Smooth muscle cell (in vitro differentiated cells): ENCODE data around the gene MAML2. TPM values are rescaled to one million over a fixed set of nuclear protein-coding genes. Genes with fewer than 3 reads are reported as not detected.
A peak's percentile ranks its signal among the peaks of the same experiment; 100 is the strongest.

ENCODE experiments used
- DNase-seq: peaks from one replicate; lab custom pipeline; 2025; ENCODE audit not compliant: unreplicated experiment; lab: John Stamatoyannopoulos, UW
- H2AFZ ChIP-seq: fragments of 200-600 bp; sonication (generic); 2 replicates; pipeline ENCODE4 v1.6.0; 2016; ENCODE audit warnings: antibody characterized with exemption, low read depth, mild to moderate bottlenecking
- H3F3A ChIP-seq: fragments of 200-600 bp; sonication (generic); 2 replicates; pipeline ENCODE4 v1.6.0; 2017; ENCODE audit warnings: antibody characterized with exemption, low read depth
- H3K27ac ChIP-seq: fragments of 200-600 bp; sonication (generic); 2 replicates; pipeline ENCODE4 v1.5.1; 2016; ENCODE audit warnings: low read depth, mild to moderate bottlenecking
- H3K27me3 ChIP-seq: fragments of 200-600 bp; sonication (generic); 2 replicates; pipeline ENCODE4 v1.6.1; 2016; ENCODE audit warnings: low read depth, mild to moderate bottlenecking
- H3K36me3 ChIP-seq: fragments of 200-600 bp; sonication (generic); 2 replicates; pipeline ENCODE4 v1.5.1; 2016; ENCODE audit warnings: low read depth
- H3K4me1 ChIP-seq: fragments of 200-600 bp; sonication (generic); 2 replicates; pipeline ENCODE4 v1.5.1; 2016; ENCODE audit warnings: low read depth
- H3K4me2 ChIP-seq: fragments of 200-600 bp; sonication (generic); 2 replicates; pipeline ENCODE4 v1.6.0; 2016; ENCODE audit warnings: mild to moderate bottlenecking
- H3K4me3 ChIP-seq: fragments of 200-600 bp; sonication (generic); 2 replicates; pipeline ENCODE4 v1.5.1; 2016; ENCODE audit warnings: mild to moderate bottlenecking
- H3K79me2 ChIP-seq: fragments of 200-600 bp; sonication (generic); 2 replicates; pipeline ENCODE4 v1.6.0; 2016; ENCODE audit warnings: low read depth, mild to moderate bottlenecking
- H3K9ac ChIP-seq: fragments of 200-600 bp; sonication (generic); 2 replicates; pipeline ENCODE4 v1.6.0; 2016; ENCODE audit warnings: low read depth
- H3K9me3 ChIP-seq: fragments of 200-600 bp; sonication (generic); replicated peaks from 2 replicates; pipeline ENCODE4 v1.5.1; 2016; ENCODE audit warnings: low read depth
- H4K20me1 ChIP-seq: fragments of 200-600 bp; sonication (generic); 2 replicates; pipeline ENCODE4 v1.6.0; 2016; ENCODE audit warnings: low read depth
- WGBS: methylation state at CpG from one replicate; pipeline ENCODE4 v1.1.7; 2016; ENCODE audit warnings: low lambda C conversion rate; 5-methylcytosine and 5-hydroxymethylcytosine counted together
- polyA plus RNA-seq: library from polyadenylated mRNA; unstranded; fragments of >200 nt; fragmentation: Nextera tagmentation; extraction: Ambion mirVana; gene quantifications from 2 replicates; pipeline ENCODE4 v1.2.1, GENCODE V29; 2016
- total RNA-seq: library from RNA; depleted of rRNA; stranded (reverse); fragments of >200 nt; gene quantifications from 2 replicates; pipeline ENCODE4 v1.2.3, GENCODE V29; 2014
- TF ChIP-seq, protein P1 (sequence below): fragments of 200-600 bp; sonication (generic); IDR thresholded peaks from 2 replicates; pipeline ENCODE4 v1.5.1; 2017; ENCODE audit warnings: borderline replicate concordance, mild to moderate bottlenecking, antibody characterized with exemption; ENCODE audit not compliant: insufficient read depth, poor library complexity, severe bottlenecking

MAML2 gene
- total and polyA plus RNA-seq, 2 experiments from 2014 or later = 8.7 to 52.4 TPM

- no peaks in the 10 kb centered on the region for H3K27me3 ChIP-seq
- H3K4me1 ChIP-seq = peaks cover 59% of the 10 kb centered on the region
- no peaks in the 10 kb centered on the region for H4K20me1 ChIP-seq
- no peaks in the 10 kb centered on the region for H3K9me3 ChIP-seq
- WGBS = 74% methylated on average over 7 of the region's 7 CpGs
- no peak overlapping the region for H3K4me3 ChIP-seq
- peaks cover 93% of the 10 kb centered on the region for H3K79me2 ChIP-seq
- TF ChIP-seq, protein P1, sequence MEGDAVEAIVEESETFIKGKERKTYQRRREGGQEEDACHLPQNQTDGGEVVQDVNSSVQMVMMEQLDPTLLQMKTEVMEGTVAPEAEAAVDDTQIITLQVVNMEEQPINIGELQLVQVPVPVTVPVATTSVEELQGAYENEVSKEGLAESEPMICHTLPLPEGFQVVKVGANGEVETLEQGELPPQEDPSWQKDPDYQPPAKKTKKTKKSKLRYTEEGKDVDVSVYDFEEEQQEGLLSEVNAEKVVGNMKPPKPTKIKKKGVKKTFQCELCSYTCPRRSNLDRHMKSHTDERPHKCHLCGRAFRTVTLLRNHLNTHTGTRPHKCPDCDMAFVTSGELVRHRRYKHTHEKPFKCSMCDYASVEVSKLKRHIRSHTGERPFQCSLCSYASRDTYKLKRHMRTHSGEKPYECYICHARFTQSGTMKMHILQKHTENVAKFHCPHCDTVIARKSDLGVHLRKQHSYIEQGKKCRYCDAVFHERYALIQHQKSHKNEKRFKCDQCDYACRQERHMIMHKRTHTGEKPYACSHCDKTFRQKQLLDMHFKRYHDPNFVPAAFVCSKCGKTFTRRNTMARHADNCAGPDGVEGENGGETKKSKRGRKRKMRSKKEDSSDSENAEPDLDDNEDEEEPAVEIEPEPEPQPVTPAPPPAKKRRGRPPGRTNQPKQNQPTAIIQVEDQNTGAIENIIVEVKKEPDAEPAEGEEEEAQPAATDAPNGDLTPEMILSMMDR = no peak
- H3K27ac ChIP-seq = peak overlapping the region; percentile 76
- peaks cover 35% of the 10 kb centered on the region for H3F3A ChIP-seq
- no peak overlapping the region for H2AFZ ChIP-seq
- H3K4me2 ChIP-seq = peak overlapping the region; percentile 41
- no peak overlapping the region for H3K9ac ChIP-seq
- no peaks in the 10 kb centered on the region for H3K36me3 ChIP-seq
- no peak for DNase-seq
Observed at GRCh38 chr11:96331699-96332116, 11.3 kb downstream of the MAML2 start.

- H4K20me1 ChIP-seq = no peaks in the 10 kb centered on the region
- DNase-seq = no peak
- TF ChIP-seq, protein P1 = no peak
- peaks cover 93% of the 10 kb centered on the region for H3K79me2 ChIP-seq
- H3K27ac ChIP-seq = peak overlapping the region; percentile 96
- H3K4me1 ChIP-seq = peaks cover 51% of the 10 kb centered on the region
- 84% methylated on average over 4 of the region's 4 CpGs for WGBS
- no peaks in the 10 kb centered on the region for H3K27me3 ChIP-seq
- no peaks in the 10 kb centered on the region for H3K36me3 ChIP-seq
- H3K4me3 ChIP-seq = no peak overlapping the region
- no peak overlapping the region for H2AFZ ChIP-seq
- no peaks in the 10 kb centered on the region for H3K9me3 ChIP-seq
- peaks cover 46% of the 10 kb centered on the region for H3F3A ChIP-seq
- H3K9ac ChIP-seq = no peak overlapping the region
- peak overlapping the region; percentile 76 for H3K4me2 ChIP-seq
Observed at GRCh38 chr11:96330511-96330859, 12.5 kb downstream of the MAML2 start.

- Histone ChIP-seq H3K9me3 (no peaks in the 10 kb centered on the region), H3K27me3 (no peaks in the 10 kb centered on the region), H2AFZ (no peak overlapping the region), H3K9ac (peak overlapping the region; percentile 3), H3K4me2 (peak overlapping the region; percentile 76), H3F3A (peaks cover 50% of the 10 kb centered on the region), H3K4me3 (no peak overlapping the region), H4K20me1 (no peaks in the 10 kb centered on the region), H3K79me2 (peaks cover 92% of the 10 kb centered on the region), H3K4me1 (peaks cover 56% of the 10 kb centered on the region), H3K36me3 (no peaks in the 10 kb centered on the region), H3K27ac (peak overlapping the region; percentile 96)
- WGBS = 48% methylated on average over 3 of the region's 3 CpGs
- TF ChIP-seq, protein P1 = no peak
- no peak for DNase-seq
Observed at GRCh38 chr11:96329855-96330510, 13.0 kb downstream of the MAML2 start.

- Histone ChIP-seq H3K9ac (peak overlapping the region; percentile 3), H3K4me2 (peak overlapping the region; percentile 76), H3K27me3 (no peaks in the 10 kb centered on the region), H3K9me3 (no peaks in the 10 kb centered on the region), H3K4me3 (no peak overlapping the region), H3K27ac (peak overlapping the region; percentile 96), H2AFZ (no peak overlapping the region), H3F3A (peaks cover 49% of the 10 kb centered on the region), H3K36me3 (no peaks in the 10 kb centered on the region), H4K20me1 (no peaks in the 10 kb centered on the region), H3K4me1 (peaks cover 60% of the 10 kb centered on the region), H3K79me2 (peaks cover 91% of the 10 kb centered on the region)
- no peak for DNase-seq
- 83% methylated on average over 1 of the region's 1 CpG for WGBS
- TF ChIP-seq, protein P1 = no peak
Observed at GRCh38 chr11:96329419-96329818, 13.6 kb downstream of the MAML2 start.
